ENCODE measurements around the gene COMMD10.
"Not testable (repeated sequence)": the region's sequence is repeated elsewhere in the genome, so short reads cannot be mapped to it uniquely, and the experiment has no call there.

Gene COMMD10

DNA sequence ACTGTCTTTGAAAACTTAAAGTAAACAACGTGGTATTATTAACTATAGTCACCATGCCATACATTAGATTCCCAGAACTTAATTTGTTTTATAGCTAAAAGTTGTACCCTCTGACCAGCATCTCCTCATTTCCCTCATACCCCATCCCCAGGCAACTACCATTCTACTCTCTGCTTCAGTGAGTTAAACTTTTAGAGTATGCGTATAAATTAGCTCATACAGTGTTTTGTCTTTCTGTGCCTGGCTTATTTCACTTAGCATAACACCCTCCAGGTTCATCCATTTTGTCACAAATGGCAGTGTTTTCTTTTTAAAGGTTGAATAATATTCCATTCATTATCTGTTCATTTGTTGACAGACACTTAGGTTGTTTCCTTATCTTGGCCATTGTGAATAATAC, 14.2 kb downstream of the COMMD10 start:
- no peak for DNase-seq

DNA sequence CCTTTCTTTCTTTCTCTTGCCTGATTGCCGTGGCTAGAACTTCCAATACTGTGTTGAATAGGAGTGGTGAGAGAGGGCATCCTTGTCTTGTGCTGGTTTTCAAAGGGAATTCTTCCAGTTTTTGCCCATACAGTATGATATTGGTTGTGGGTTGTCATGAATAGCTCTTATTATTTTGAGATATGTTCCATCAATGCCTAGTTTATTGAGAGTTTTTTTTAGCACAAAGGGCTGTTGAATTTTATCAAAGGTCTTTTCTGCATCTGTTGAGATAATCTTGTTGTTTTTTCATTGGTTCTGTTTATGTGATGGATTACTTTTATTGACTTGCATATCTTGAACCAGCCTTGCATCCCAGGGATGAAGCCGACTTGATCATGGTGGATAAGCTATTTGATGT, 20.1 kb downstream of the COMMD10 start:
- not testable (repeated sequence) for DNase-seq

DNA sequence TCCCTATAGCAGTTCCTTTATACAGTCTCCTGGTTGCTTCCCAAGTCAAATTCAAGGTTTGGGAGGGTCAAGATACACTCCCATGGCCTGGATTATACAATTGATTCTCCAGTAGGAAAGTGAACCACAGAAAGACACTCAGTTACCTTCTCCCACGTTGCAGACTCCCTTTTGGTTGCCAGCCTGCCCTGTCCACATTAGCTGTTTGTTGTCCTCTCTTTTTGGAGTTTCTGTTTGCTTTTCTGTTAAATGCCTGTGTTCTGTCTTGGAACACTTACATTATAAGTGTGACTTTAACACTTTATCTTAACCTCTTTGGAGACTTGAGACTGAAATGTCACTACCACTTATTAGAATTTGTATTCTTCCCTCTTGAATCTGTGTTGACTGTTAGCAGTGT, 30.3 kb downstream of the COMMD10 start:
- no peak for DNase-seq

DNA sequence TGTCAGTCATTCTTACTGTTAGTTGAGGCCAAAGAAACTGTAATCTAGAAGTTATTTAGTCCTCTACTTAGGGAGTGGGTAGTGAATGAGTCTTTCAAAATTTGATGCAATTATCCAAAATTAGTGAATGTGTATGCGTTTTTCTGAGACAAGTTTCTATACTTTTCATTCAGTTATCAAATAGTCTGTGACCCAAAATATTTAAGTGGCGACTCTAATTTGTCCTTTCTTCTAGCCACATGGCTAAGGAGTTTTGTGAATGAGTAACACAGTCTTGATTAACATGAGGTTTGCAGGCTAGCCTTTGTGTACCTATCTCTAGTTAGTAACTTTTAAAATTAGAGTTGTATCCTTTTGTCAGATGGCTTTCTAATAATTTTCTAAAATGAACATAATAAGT, 45.6 kb downstream of the COMMD10 start:
- DNase-seq = no peak

DNA sequence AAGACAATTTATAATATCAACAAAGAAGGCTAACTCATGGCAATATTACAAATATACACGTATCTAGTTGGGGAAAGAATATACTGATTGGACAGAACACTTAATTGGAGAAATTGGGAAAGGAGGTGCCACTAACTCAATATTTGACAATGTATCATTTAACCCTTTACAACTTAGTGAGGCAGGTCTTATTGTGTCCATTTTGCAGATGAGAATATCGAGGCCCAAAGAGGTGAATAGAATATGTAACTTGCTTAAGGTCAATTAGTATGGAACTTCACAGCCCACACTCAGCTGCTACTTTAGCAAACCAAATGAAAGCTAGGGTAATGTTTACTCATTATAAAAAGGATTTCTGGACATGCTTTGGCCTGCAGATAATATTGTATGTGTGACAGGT, 46.2 kb downstream of the COMMD10 start:
- no peak for DNase-seq

DNA sequence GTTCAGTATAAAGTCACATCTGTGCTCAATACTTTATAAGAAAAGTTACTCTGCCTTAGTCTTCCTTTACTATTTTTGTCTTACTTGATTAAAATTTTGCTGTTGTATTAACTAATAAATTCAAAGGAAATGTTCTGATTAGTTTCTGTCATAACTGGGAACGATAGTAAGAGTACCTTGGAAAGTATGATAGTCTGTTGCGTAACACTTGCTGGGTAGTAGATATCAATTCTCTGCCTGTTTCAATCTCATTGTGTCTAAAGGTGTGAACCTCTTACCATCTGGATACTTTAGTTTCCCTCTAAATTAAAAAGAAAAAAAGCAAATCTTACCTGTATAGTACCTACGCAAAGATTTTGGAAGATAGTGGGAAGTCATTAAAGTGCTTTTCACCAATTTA, 48.5 kb downstream of the COMMD10 start:
- DNase-seq = no peak

DNA sequence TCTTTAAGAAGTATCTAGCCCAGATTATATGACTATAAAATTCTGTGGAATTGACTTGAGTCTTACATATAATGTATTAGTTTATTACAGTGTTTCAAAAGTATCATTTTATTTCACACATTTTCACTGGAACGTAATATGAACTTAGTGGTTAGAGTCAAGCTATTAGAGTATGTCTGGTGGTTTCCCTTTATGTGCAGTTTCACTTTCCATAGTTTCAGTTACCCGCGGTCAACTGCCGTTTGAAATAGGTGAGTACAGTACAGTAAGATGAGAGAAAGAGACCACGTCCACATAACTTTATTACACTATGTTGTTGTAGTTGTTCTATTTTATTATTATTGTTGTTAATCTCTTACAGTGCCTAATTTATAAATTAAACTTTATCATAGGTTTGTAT, 50.5 kb downstream of the COMMD10 start:
- no peak for DNase-seq

DNA sequence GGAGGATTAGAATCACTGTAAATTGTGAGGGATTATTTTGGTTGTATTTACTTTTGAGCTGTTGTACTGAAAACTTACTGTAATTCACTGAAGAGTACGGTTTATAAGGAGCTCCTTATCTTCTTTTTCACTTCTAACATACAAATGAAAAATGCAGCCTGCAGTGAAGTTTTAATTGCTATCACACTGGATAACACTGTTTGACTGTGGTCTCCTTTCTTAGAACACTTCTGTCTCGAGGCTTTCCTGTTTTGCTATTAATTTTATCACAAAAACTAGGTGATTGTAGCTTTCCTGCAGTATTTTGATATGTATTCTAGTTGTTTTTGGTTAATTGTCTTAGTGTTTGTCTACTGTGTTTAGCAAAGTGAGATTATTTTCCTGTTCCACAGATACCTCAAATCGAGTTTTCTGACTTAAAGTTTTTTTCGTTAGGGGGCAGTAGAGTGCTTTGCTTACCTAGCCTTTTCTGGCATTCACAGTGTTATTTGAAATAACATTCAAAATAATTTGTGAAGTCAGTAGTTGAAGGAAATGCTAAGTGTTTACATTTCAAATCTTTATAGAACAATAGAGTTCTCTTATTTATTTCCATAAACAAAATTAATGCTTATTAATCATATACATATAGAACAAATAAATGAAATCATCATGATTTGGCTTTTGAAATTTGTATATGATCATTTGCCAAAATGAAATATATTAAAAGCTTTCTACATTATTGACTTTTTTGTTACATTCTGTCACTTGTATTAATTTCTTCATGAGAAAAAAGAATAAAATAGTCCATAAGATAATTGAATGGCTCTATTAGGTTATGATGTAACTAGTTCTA, 52.9 kb downstream of the COMMD10 start:
- DNase-seq = peak; percentile 13 to 76 (median 69)

DNA sequence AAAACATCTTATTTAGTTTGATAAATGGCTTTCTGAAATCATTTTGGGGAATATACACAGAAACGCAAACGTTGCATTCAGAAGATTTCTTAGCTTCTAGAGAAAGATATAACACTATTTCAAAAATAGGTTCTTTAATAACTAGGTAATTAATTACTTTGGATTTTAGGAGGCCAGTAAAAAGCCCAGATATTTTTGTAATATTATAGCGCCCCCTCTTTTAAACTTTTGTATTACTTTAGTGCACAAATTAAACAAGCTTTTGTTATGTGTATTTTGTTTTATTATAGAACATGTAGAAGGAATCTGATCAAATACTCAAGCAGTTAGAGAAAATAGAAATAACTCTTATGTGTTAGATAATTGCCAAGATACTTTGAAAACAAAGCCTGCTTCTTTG, 57.7 kb downstream of the COMMD10 start:
- DNase-seq = no peak

DNA sequence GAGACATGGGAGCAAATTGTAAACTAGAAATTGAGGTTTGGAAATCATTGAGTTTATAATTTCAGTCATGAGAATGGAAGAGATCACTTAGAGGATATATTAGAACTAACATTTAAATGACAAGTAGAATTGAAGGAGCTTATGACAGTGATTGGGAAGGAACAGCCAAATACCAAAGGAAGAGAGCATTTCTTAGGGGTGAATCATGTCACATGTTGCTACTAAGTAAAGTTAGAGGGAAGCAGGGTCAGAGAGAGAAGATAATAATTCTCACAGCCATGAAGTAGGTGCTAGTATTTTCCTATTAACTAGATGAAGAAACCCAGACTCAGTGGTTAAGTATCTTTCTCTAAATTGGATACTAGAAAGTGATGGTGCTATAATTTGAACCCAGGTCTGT, 59.3 kb downstream of the COMMD10 start:
- no peak for DNase-seq

DNA sequence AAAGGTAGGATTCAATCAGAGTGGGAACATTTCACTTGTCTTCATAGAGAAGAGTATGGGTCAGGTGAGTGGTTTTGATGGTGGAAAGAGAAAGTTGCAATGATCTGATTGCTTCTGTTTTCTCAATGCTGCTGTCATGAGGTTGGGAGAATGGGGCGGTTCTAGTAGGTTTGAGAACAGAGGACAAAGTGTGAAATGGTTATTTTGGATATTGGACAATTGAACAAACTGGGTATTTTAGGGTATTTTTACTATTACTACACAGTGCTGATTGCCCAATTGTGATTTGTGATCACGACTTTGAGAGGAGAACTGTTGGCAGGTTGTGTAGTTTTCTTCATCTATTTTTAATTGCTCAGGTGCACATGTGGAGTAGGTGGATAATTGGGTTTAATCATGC, 60.2 kb downstream of the COMMD10 start:
- DNase-seq = no peak

DNA sequence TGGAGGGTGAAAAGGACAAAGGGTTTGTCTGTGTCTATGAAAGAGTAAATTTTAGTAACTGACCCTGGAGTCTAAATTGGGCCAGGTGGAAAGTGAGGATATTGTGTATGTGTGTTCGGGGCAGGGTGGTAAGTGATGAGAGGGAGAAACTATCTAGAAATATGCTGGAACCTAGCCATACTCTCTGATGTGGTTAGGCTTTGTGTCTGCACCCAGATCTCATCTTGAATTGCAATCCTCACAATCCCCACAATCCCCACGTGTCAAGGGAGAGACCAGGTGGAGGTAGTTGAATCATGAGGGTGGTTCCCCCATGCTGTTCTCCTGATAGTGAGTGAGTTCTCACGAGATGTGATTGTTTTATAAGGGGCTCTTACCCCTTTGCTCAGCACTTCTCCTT, 60.6 kb downstream of the COMMD10 start:
- peak in 1 of 3 experiments; percentile 53 for DNase-seq

DNA sequence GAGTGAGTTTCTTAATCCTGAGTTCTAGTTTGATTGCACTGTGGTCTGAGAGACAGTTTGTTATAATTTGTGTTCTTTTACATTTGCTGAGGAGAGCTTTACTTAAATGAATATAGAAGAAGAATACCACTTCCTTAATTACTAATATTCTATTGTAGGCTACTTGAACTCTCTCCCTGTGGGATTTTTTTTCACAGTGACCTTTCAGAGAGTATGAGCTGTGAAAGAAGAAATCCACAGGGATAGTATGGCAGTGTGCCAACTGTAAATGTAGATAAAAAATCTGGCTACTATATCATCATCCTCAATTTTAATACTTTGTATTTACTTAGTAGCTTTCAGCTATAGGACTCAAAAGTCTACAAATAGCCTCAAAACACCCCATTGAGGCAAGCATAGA, 67.3 kb downstream of the COMMD10 start:
- DNase-seq = peak in 1 of 3 experiments; percentile 2

DNA sequence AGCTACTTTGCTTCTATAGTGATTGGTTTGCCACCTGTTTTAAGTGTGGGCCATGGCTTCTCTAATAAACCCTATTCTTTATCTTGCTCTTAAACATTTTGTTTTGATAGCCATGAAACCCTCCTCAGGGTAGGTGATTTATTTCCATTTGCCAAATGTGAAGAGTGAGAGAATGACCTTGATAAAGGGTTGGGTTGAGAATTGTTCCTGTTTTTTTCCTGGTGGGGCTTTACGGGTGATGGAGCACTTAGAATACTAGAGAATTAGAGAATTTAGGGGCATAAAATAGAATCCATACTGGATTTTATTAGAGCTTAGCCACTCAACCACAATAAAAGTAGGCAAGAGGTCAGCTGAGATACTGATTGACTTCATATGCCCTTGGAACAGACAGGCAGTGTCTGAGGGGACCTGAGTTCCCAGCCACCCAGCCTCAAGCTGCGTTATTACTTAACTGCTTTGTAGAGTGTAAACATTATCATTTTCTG, 68.9 kb downstream of the COMMD10 start:
- DNase-seq = no peak

DNA sequence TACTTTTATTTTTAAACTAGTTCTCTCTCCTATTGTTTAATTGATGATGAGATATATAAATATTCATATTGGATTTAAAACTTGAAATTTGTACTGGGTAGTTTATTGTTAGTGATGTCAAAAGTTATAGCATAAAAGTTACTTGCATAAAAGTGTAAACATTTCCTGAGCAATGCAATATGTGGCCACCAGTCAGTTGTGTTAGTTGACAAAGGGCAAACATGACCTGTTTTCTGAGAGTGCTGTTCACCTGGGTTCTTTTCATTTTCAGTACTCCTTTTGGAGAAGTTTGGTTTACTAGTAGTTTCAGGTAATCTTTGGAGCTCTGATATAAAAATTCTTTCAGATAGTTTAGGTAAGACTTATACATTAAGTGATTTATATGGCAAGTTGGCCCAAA, 69.4 kb downstream of the COMMD10 start:
- no peak for DNase-seq

DNA sequence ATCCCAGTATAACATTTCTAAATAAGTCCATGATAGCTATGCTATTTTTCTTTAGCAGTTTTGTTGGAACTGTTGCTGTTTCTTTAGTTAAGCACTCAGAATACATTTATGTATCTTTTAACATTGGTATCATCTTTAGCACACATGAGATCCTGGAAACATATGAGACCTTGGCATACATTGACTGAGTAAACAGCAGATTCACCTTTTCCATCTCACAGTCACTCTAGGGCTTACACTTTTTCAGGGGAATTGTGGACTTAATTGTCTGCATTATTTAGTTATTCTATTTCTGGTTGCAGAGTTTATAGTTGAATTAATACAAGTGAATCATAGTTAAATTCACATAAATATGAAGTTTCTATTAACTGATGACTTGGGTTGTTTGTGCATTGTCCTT, 70.1 kb downstream of the COMMD10 start:
- no peak for DNase-seq

DNA sequence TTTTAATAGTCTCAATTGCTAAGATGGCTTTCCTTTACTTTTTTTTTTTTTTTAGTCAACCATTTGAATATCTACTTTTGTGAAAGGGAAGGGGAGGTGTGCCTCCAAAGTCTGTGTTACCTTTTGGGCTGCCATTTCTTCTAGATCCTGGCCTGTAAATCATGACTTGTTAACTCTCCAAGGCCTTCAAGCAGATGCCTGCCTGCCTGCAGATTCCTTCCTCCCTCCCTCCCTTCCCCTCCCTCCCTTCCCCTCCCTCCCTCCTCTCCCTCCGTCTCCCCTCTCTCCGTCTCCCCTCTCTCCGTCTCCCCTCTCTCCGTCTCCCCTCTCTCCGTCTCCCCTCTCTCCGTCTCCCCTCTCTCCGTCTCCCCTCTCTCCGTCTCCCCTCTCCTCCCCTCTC, 73.1 kb downstream of the COMMD10 start:
- DNase-seq = no peak

DNA sequence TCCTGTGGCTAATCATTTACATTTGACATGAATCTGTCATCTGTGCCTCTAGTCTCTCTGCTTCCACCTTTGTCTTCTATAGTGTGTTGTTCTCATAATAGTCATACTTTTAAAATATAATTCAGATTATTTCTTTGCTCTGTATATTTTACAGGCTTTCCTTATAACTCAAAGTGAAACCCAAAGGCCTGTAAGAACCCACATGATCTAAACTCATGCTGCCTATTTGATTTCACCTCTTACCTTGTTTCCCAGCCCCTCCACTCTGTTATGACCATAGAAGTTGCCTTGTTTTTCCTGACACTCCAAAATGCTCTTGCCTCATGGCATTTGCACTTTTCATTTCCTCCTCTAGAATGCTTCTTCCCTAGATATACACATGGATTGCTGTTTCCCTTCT, 74.2 kb downstream of the COMMD10 start:
- DNase-seq = no peak

DNA sequence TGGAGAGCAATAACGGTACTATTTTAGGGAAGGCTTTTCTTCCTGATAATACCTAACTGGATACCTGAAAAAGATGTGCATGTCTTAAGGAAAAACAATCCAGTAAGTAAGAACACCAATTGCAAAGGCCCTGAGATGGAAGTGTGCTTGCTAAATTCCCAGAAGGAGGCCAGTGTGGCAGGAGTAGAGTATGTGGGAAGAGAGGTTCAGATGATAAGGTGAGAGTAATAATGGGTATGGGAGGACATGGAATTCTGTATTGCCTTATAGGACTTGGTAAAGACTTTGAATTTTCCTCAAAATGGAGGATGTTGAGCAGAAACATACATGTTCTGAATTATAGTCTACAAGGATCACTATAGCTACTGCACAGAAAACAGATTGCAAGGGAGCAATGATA, 89.3 kb downstream of the COMMD10 start:
- DNase-seq = no peak

DNA sequence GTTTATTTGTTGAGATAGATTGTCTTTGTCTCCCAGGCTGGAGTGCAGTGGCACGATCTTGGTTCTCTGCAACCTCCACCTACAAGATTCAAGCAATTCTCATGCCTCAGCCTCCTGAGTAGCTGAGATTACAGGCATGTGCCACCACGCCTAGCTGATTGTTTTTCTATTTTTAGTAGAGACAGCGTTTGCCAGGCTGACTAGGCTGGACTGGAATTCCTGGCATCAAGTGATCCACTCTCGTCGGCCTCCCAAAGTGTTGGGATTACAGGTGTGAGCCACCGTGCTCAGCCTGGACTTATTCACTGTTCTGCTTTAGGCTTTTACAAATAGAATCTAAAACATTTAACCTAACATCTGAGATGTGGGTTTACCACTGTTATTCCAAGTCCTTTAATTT, 91.3 kb downstream of the COMMD10 start:
- DNase-seq = no peak

DNA sequence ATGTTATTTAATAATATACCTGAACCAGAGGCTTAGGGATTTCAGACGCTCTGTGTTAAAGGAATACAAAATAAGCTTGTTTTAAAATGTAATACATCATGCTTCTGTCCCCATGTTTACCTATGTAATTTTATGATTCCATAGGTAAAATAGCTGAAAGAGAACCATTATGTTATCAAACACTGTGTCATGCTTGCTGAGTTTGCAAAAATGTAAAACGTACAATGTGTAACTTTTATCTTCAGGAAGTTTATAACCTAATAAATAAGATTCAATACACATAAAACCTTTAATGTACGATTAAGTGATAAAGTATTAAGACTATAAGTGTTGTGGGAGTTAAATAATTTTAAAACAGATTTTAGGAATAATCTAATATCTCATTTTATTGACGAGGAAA, 94.1 kb downstream of the COMMD10 start:
- DNase-seq = no peak

DNA sequence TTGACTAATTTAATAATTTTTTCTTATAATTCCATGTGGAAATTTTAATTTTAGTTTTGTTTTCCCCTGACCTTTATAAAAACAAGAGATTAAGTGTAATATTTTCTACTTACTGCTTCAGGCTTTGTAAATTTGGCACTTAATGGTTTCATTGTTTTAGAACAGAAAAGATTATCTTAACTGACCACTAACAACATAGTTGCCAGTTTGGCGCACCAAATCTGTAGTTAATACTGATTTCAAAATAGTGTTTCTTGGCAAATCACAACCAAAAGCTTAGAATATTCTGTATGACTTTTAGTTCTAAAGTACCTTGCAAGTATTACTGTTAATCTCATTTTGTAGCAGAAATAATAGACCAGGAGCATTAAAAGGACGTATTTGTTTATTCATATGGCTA, 124.3 kb downstream of the COMMD10 start:
- no peak for DNase-seq

DNA sequence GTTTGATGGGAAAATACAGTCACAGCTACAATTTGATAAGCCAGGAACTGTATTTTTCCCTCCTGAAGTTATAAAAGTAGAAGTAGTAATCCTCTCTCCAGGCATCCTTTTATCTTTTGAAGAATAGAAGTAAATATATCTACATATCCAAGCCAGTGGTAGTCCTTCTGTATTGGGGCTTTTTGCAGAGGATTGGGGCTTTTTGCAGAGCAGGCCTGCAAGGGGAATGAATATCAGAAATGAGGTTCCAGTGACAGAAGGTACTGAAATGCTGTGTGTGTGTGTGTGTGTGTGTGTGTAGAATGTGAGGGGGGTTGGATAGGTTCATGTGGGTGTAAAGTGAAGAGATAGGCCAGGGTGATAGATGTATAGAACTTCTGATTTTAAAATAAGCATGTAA, 127.4 kb downstream of the COMMD10 start:
- no peak for DNase-seq

DNA sequence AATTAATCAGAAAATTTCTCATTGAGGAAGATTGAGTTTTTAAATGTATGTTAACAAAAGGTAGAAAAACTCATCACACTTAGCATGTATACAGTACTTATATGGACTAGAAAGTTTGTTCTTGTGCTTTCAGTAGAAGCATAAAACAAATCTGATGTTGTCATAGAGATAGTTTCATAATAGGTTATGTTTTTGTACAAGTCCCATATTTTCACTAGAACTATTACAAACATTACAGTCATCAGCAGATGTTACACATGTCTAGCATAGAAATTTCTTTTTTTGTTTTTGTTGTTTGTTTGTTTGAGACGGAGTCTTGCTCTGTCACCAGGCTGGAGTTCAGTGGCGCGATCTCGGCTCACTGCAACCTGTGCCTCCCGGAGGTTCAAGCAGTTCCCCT, 131.4 kb downstream of the COMMD10 start:
- DNase-seq = no peak

DNA sequence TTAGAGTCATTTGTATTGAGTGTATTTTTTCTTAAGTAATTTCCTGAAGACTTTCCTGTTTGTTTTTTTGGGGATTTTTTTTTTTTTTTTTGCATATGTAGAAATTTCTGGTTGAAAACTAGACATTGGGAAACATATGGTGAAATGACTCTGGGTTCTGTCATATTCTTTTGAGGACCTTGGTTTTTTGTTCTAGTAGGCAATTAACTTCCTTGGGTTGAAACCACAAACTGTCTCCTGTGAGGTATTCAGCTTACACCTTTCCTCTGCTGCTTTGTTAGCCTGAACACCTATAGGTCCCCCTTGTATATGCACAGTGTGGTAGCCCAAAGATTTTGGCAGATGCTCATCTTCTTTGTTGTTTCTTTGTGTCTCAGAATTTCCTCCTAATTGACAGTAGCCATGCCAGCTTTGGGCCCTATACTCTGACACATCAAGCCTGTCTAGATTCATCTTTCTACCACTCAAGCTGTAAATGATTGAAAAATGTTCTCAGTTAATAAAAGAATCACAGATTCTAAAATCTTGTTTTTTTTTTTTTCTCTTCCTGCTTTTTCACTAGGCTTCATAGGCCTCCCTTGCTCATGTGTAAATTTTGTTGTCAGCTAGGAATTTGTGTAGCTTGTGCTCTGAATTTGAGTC, 140.6 kb downstream of the COMMD10 start:
- no peak for DNase-seq
